ENCODE data around the gene MAPK11.

GRCh38 chr22:50294319-50294656 lies 24.1 kb upstream of the MAPK11 start:
- no peak for TF ChIP-seq HDAC6 (IDR thresholded peaks at IDR 0.05; ENCODE audit: low read depth, low read length)
- no peak for TF ChIP-seq PHF8 (IDR thresholded peaks at IDR 0.05; ENCODE audit: borderline replicate concordance, low read length)
- no peak for TF ChIP-seq ATF1 (CRISPR knock-in tag; IDR thresholded peaks at IDR 0.05)
- no peak for TF ChIP-seq ATF1 (tag; IDR thresholded peaks at IDR 0.05)
- TF ChIP-seq JUND (IDR thresholded peaks at IDR 0.05; ENCODE audit: borderline replicate concordance, low read depth, low read length): no peak
- TF ChIP-seq JUND (tag; IDR thresholded peaks at IDR 0.05; ENCODE audit: borderline replicate concordance, low read depth, low read length): no peak
- TF ChIP-seq, protein P1, sequence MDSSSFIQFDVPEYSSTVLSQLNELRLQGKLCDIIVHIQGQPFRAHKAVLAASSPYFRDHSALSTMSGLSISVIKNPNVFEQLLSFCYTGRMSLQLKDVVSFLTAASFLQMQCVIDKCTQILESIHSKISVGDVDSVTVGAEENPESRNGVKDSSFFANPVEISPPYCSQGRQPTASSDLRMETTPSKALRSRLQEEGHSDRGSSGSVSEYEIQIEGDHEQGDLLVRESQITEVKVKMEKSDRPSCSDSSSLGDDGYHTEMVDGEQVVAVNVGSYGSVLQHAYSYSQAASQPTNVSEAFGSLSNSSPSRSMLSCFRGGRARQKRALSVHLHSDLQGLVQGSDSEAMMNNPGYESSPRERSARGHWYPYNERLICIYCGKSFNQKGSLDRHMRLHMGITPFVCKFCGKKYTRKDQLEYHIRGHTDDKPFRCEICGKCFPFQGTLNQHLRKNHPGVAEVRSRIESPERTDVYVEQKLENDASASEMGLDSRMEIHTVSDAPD (CRISPR knock-in tag; IDR thresholded peaks at IDR 0.05): no peak
- no peak for TF ChIP-seq RHOXF2B (CRISPR knock-in tag; conservative IDR thresholded peaks at IDR 0.05)

Measured in K562 (cell line).